HepG2 (cell line): ENCODE measurements around the gene ARHGAP12. TPM values are rescaled to one million over a fixed set of nuclear protein-coding genes. Genes with fewer than 3 reads are reported as not detected.

Experiments
- ATAC-seq: fragments of 200-7000 bp; cut with Tn5 transposase; 3 replicates; pipeline ENCODE4 v1.9.1; 2020; ENCODE audit warnings: mild to moderate bottlenecking, moderate library complexity
- BruUV-seq: library from RNA; stranded (reverse); fragments of 400-500 nt; replicated peaks from 2 replicates; lab custom pipeline; 2021; lab: Mats Ljungman, UMichigan
- CTCF ChIA-PET: fragments of 300-600 bp; formaldehyde crosslinking; extraction: SDS; loops from one replicate; lab custom pipeline; 2021; ENCODE audit warnings: low total read pairs, inconsistent platforms, low intra/inter-chr PET ratio; lab: Yijun Ruan, JAX
- POLR2A ChIA-PET: fragments of 350-600 bp; sonication (Branson Sonifier 250); formaldehyde crosslinking; loops from one replicate; lab custom pipeline; 2020; ENCODE audit warnings: antibody characterized with exemption, inconsistent platforms; lab: Yijun Ruan, JAX
- DNase-seq: peaks from one replicate; pipeline ENCODE4 v3.0.0-alpha.2; 2015; ENCODE audit warnings: low spot score
- FAIRE-seq: peaks from 3 replicates; lab custom pipeline; 2011; peaks lifted over from hg19 to GRCh38; lab: Jason Lieb, UNC
- H2AFZ ChIP-seq: one replicate; pipeline ENCODE4 v1.6.1; 2011; ENCODE audit warnings: low read length, inconsistent platforms
- H3K27ac ChIP-seq: fragments of 300-600 bp; 3 replicates; pipeline ENCODE4 v1.8.0; 2011; ENCODE audit warnings: mixed run types, mild to moderate bottlenecking, mixed read lengths, low read length, inconsistent platforms; ENCODE audit not compliant: insufficient read depth; ENCODE audit errors: extremely low read length
- H3K27me3 ChIP-seq, 2 experiments: fragments of 200-600 bp in 1 of 2; 2 replicates in 1 of 2; 3 replicates in 1 of 2; pipeline versions ENCODE4 v1.6.0 to v1.8.0; 2011; ENCODE audit warnings: low read length in 2 of 2, mild to moderate bottlenecking in 2 of 2, moderate library complexity in 2 of 2, inconsistent platforms in 1 of 2; ENCODE audit not compliant: insufficient read depth in 2 of 2, control insufficient read depth in 1 of 2
- H3K36me3 ChIP-seq, 2 experiments: fragments of 200-600 bp in 1 of 2; replicated peaks in 1 of 2; 2 replicates in 1 of 2; 3 replicates in 1 of 2; pipeline versions ENCODE4 v1.5.1 to v1.8.0; 2011; ENCODE audit warnings: low read length in 2 of 2, inconsistent platforms in 1 of 2; ENCODE audit not compliant: insufficient read depth in 2 of 2, control insufficient read depth in 1 of 2
- H3K4me1 ChIP-seq: 2 replicates; pipeline ENCODE4 v1.5.1; 2012; ENCODE audit warnings: low read length, inconsistent platforms; ENCODE audit not compliant: insufficient read depth
- H3K4me2 ChIP-seq: 2 replicates; pipeline ENCODE4 v1.6.0; 2011; ENCODE audit warnings: low read depth, low read length, inconsistent platforms
- H3K4me3 ChIP-seq, 3 experiments: fragments of 200-600 bp in 1 of 3; sonication (generic), shearing (Covaris generic) in 1 of 3; replicated peaks in 1 of 3; 2 replicates each; pipeline ENCODE4 v1.5.1; 2011 to 2016; ENCODE audit warnings: low read length in 3 of 3, inconsistent platforms in 2 of 3, low read depth in 2 of 3, mild to moderate bottlenecking in 2 of 3, control low read depth in 1 of 3, mixed read lengths in 1 of 3; ENCODE audit not compliant: insufficient read depth in 1 of 3
- H3K79me2 ChIP-seq: one replicate; pipeline ENCODE4 v1.6.1; 2011; ENCODE audit warnings: low read length, inconsistent platforms; ENCODE audit not compliant: insufficient read depth
- H3K9ac ChIP-seq: 2 replicates; pipeline ENCODE4 v1.6.0; 2011; ENCODE audit warnings: mild to moderate bottlenecking, low read depth, low read length, inconsistent platforms; ENCODE audit not compliant: insufficient read depth
- H3K9me3 ChIP-seq: 2 replicates; pipeline ENCODE4 v1.5.1; 2012; ENCODE audit warnings: mild to moderate bottlenecking, low read length
- H4K20me1 ChIP-seq: 2 replicates; pipeline ENCODE4 v1.6.0; 2011; ENCODE audit warnings: inconsistent platforms, mild to moderate bottlenecking, low read length, moderate library complexity; ENCODE audit not compliant: insufficient read depth
- ATAD3A ChIP-seq: sonication (generic); formaldehyde crosslinking; IDR thresholded peaks from 2 replicates; pipeline ENCODE4 v1.4.0; 2020; ENCODE audit warnings: missing genetic modification reagents
- CCAR2 ChIP-seq: fragments of 200-400 bp; formaldehyde crosslinking; optimal IDR thresholded peaks from 2 replicates; pipeline ENCODE3; 2018; ENCODE audit warnings: low read depth, mild to moderate bottlenecking, low read length, moderate library complexity
- CCDC6 ChIP-seq: sonication (generic); formaldehyde crosslinking; IDR thresholded peaks from 2 replicates; pipeline ENCODE4 v1.8.1; 2022; ENCODE audit warnings: mild to moderate bottlenecking, missing genetic modification reagents, moderate library complexity
- EZH2 ChIP-seq: conservative IDR thresholded peaks from 2 replicates; pipeline ENCODE4 v1.6.1; 2012; ENCODE audit warnings: mild to moderate bottlenecking, low read depth, low read length, moderate library complexity
- SP1 ChIP-seq, 2 experiments: fragments of 450-650 bp in 1 of 2; sonication (generic) in 1 of 2; formaldehyde crosslinking in 1 of 2; IDR thresholded peaks; 2 replicates each; pipeline versions ENCODE4 v1.4.0 to v1.6.1; 2016 to 2020; ENCODE audit warnings: missing genetic modification reagents in 1 of 2
- XBP1 ChIP-seq: sonication (generic); formaldehyde crosslinking; IDR thresholded peaks from 2 replicates; pipeline ENCODE4 v1.5.0; 2020; ENCODE audit warnings: missing genetic modification reagents
- ZNF138 ChIP-seq: sonication (generic); formaldehyde crosslinking; IDR thresholded peaks from 2 replicates; pipeline ENCODE4 v1.5.0; 2020; ENCODE audit warnings: mild to moderate bottlenecking, low read depth, missing genetic modification reagents
- WGBS: methylation state at CpG from one replicate; pipeline ENCODE4 v1.1.6; 2017; ENCODE audit warnings: low lambda C conversion rate; 5-methylcytosine and 5-hydroxymethylcytosine counted together
- in situ Hi-C: cut with HindIII; loops from 2 replicates; pipeline ENCODE4 v1.10.0; 2017; ENCODE audit warnings: low pct_unique_long_range_greater_than_20kb; ENCODE audit not compliant: extremely low pct_ligation_motif_present
- intact Hi-C: fragments of 100-400 bp; cut with micrococcal nuclease; formaldehyde crosslinking; loops from one replicate; pipeline ENCODE4 v1.10.0; 2022; ENCODE audit not compliant: unreplicated experiment
- polyA plus RNA-seq, 8 experiments: library from polyadenylated mRNA; depleted of rRNA in 3 of 8; stranded (reverse) in 7 of 8; unstranded in 1 of 8; fragments of >200 nt; fragmentation: Illumina TruSeq in 4 of 8; extraction: Trizol in 4 of 8; gene quantifications; 2 replicates each; pipeline versions ENCODE4 v1.2.1 to v1.2.3, GENCODE V29; 2011 to 2016; ENCODE audit warnings: low read depth in 4 of 8, missing spikeins in 1 of 8, mixed read lengths in 1 of 8; ENCODE audit not compliant: insufficient read depth in 1 of 8
- total RNA-seq, 5 experiments: library from RNA; depleted of rRNA; stranded (reverse); fragments of >200 nt; fragmentation: Illumina TruSeq; extraction: Trizol; gene quantifications; 2 replicates each; pipeline ENCODE4 v1.2.3, GENCODE V29; 2016; ENCODE audit warnings: low read depth in 1 of 5
- TF ChIP-seq, protein P1 (sequence below): sonication (generic); formaldehyde crosslinking; IDR thresholded peaks from 2 replicates; pipeline ENCODE4 v1.8.1; 2023; ENCODE audit warnings: mild to moderate bottlenecking, missing genetic modification reagents, borderline replicate concordance
- TF ChIP-seq, protein P2 (sequence below): sonication (generic); formaldehyde crosslinking; IDR thresholded peaks from 2 replicates; pipeline ENCODE4 v1.8.1; 2023; ENCODE audit warnings: missing genetic modification reagents, inconsistent platforms, borderline replicate concordance
- TF ChIP-seq, protein P3 (sequence below): sonication (generic); formaldehyde crosslinking; IDR thresholded peaks from 2 replicates; pipeline ENCODE4 v1.8.0; 2022; ENCODE audit warnings: missing genetic modification reagents, low read depth, mild to moderate bottlenecking, borderline replicate concordance

The ARHGAP12 gene
- total and polyA plus RNA-seq, 2 of the 13 experiments (the other 11 are each of a cell fraction or from before 2014, with no cell fraction given) = 25.0 to 54.6 TPM

DNA sequence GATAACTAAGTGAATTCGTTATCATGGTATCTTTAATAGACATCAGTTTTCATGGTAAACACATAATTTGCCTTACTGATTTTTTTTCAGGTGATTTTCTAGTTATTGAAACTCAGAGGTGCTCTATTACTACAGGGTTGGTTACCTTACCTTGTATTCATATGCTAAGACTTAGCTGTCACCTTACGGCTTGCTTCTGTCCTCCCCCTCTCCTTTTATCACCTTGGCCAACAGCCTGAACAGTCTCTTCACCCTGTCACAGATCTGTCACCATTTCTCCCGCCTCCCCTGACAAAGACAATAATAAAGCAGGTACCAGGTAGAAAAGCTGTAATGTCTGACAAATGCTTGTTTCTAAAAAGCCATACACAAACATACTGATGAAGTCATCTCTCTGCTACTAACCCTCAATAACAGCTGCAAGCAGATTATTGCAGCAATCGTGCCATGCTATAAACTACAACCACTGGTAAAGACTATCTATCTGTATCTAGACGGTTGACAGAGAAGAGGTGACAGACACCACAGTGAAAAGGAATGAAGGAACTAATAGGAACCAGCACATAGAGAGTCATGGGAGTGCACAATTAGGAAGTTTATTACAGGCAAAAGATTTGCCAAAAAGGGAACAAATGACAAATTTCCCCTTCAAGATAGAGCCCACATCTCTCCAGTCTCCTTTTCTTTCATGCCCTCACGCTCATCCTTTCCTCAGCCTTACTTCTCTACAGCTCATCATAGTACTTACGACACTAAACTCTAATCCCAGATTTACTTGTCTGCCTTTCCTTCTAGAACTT lies 57.2 kb downstream of the ARHGAP12 start:
- POLR2A ChIA-PET = no interaction called here
- Histone ChIP-seq H4K20me1 (no peaks in the 10 kb centered on the region; the same call in 1 of the 2 replicates), H3K4me3 (no peak overlapping the region), H3K9ac (no peak overlapping the region), H3K27me3 (no peaks in the 10 kb centered on the region), H2AFZ (no peak overlapping the region), H3K9me3 (no peaks in the 10 kb centered on the region), H3K36me3 (no peaks in the 10 kb centered on the region), H3K79me2 (peaks cover 90% of the 10 kb centered on the region), H3K27ac (no peak overlapping the region), H3K4me1 (peaks cover 16% of the 10 kb centered on the region), H3K4me2 (no peak overlapping the region)
- TF ChIP-seq EZH2 (no peak), XBP1 (CRISPR knock-in tag) (no peak), ATAD3A (CRISPR knock-in tag) (no peak), CCAR2 (no peak), CCDC6 (CRISPR knock-in tag) (no peak), ZNF138 (CRISPR knock-in tag) (no peak), SP1 (IDR thresholded peaks at IDR 0.05) (no peak), SP1 (CRISPR knock-in tag; IDR thresholded peaks at IDR 0.05) (no peak)
- TF ChIP-seq, protein P1, sequence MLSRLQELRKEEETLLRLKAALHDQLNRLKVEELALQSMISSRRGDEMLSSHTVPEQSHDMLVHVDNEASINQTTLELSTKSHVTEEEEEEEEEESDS (CRISPR knock-in tag) = no peak
- TF ChIP-seq, protein P2, sequence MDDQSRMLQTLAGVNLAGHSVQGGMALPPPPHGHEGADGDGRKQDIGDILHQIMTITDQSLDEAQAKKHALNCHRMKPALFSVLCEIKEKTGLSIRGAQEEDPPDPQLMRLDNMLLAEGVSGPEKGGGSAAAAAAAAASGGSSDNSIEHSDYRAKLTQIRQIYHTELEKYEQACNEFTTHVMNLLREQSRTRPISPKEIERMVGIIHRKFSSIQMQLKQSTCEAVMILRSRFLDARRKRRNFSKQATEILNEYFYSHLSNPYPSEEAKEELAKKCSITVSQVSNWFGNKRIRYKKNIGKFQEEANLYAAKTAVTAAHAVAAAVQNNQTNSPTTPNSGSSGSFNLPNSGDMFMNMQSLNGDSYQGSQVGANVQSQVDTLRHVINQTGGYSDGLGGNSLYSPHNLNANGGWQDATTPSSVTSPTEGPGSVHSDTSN = no peak
- TF ChIP-seq, protein P3, sequence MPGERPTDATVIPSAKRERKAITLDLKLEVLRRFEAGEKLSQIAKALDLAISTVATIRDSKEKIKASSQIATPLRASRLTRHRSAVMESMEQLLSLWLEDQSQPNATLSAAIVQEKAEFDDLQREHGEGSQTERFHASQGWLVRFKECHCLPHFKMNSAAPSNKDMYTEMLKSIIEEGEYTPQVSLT = no peak
- no peak for FAIRE-seq
- no peak for ATAC-seq
- in situ Hi-C loops = no loop called here
- intact Hi-C loops = no loop called here
- no peak for DNase-seq
- 94% methylated on average over 7 of the region's 7 CpGs for WGBS
- BruUV-seq = no TSS peak
- CTCF ChIA-PET = no interaction called here
